ENCODE measurements around the gene NOL8.

NOL8 gene

DNA sequence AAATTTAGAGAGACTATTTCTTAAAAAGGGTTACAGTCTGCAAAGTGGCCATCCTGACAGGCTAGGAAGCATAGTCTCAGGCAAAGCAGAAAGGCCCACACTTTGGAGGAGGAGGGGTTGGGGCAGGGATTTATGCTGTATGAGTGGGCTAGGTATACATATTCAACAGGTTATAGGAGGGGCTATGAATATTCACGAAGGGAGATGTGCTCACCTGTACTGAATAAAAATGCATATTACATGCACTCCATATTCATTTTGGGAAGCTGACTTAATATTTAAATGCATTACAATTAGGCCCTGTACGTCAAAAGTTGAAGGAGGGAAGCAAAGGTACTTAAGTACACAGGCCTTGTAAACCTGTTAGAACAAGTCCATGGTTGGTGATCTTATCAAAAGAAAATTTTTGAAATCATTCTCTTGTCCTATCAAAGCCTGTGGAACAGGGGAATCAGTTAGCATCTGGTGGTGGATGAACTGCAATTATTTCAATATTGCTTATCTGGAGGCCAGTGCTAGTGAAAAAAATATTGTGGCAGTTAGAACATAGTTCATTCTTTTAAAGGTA is 2.2 kb upstream of the NOL8 start:
- ATAC-seq: no peak
- peak overlapping the region; percentile 98 for H3K27ac Mint-ChIP-seq

GRCh38 chr9:92325991-92326500 is 896 bp upstream of the NOL8 start:
- no peaks in the 10 kb centered on the region for H3K9me3 Mint-ChIP-seq
- ATAC-seq: no peak
- peak overlapping the region; percentile 98 for H3K27ac Mint-ChIP-seq

More for the DNA sequence above, 2.2 kb upstream of the NOL8 start:
- peak overlapping the region; percentile 96 for H3K4me3 Mint-ChIP-seq
- H3K9me3 Mint-ChIP-seq: no peaks in the 10 kb centered on the region
- peaks cover 37% of the 10 kb centered on the region for H3K4me1 Mint-ChIP-seq
- H3K27me3 Mint-ChIP-seq: no peaks in the 10 kb centered on the region
- DNase-seq: no peak
- peaks cover 23% of the 10 kb centered on the region for H3K36me3 Mint-ChIP-seq (ENCODE audit: low read depth)

GRCh38 chr9:92324889-92325268 is 271 bp downstream of the NOL8 start:
- H3K4me3 Mint-ChIP-seq: peak overlapping the region; percentile 96
- H3K9me3 Mint-ChIP-seq: no peaks in the 10 kb centered on the region
- ATAC-seq (peak; percentile 30), DNase-seq (no peak)
- peaks cover 37% of the 10 kb centered on the region for H3K36me3 Mint-ChIP-seq (ENCODE audit: low read depth)
- peaks cover 37% of the 10 kb centered on the region for H3K4me1 Mint-ChIP-seq
- H3K27me3 Mint-ChIP-seq: no peaks in the 10 kb centered on the region
- H3K27ac Mint-ChIP-seq: peak overlapping the region; percentile 98

More at GRCh38 chr9:92325991-92326500, 896 bp upstream of the NOL8 start:
- Mint-ChIP-seq H3K4me3 (peak overlapping the region; percentile 96), H3K36me3 (ENCODE audit: low read depth) (peaks cover 31% of the 10 kb centered on the region), H3K4me1 (peaks cover 37% of the 10 kb centered on the region), H3K27me3 (no peaks in the 10 kb centered on the region)
- DNase-seq: no peak

DNA sequence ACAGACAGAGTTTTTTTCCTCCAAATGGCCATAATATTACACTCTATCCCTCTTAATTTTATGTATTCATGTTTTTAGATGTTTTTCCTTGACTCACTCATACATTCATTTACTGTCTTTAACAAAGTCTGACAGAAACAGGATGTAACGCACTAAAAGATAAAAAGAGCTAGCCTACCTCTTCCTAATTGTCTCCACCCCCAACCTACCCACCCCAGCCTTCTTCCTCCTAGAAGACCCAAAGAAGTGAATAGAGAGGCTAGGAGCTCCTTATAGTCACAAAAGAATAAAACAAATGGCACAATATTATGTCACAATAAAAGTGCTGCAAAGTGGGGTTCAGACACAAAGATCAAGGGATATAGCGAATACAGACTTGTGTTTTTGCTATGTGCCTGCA is 719 bp downstream of the NOL8 start:
- Mint-ChIP-seq H3K36me3 (ENCODE audit: low read depth) (peaks cover 40% of the 10 kb centered on the region), H3K27ac (peak overlapping the region; percentile 98)
- no peak for DNase-seq

DNA sequence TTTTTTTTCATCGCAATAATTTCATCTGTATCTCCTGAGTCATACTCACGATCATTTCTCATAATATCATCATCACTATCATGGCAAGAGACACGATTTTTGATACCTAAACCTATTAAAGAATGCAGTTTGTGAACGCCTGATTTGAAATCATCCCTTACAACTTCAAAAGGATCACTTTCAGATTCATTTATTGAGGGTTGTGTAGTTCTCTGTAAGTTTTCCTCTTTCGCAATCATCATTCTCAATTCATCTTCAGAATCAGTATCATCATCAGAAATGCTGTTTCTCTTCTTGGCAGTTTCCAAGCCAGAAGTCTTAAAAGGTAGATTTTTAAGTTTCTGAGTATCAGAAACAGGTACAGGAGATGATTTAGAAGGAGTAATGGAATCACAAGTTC is 9.7 kb downstream of the NOL8 start:
- no peaks in the 10 kb centered on the region for H3K9me3 Mint-ChIP-seq
- no peaks in the 10 kb centered on the region for H3K27me3 Mint-ChIP-seq
- ATAC-seq (no peak), DNase-seq (no peak)
- no peak overlapping the region for H3K27ac Mint-ChIP-seq
- H3K4me3 Mint-ChIP-seq: no peak overlapping the region
- peaks cover 73% of the 10 kb centered on the region for H3K36me3 Mint-ChIP-seq (ENCODE audit: low read depth)
- peaks cover 22% of the 10 kb centered on the region for H3K4me1 Mint-ChIP-seq

More for the DNA sequence above, 719 bp downstream of the NOL8 start:
- H3K4me3 Mint-ChIP-seq: peak overlapping the region; percentile 96
- no peaks in the 10 kb centered on the region for H3K27me3 Mint-ChIP-seq
- no peak for ATAC-seq
- H3K9me3 Mint-ChIP-seq: no peaks in the 10 kb centered on the region
- peaks cover 36% of the 10 kb centered on the region for H3K4me1 Mint-ChIP-seq

- Mint-ChIP-seq H3K4me3 (no peak overlapping the region), H3K27me3 (no peaks in the 10 kb centered on the region)
Measured at GRCh38 chr9:92313624-92314012, 11.5 kb downstream of the NOL8 start.

DNA sequence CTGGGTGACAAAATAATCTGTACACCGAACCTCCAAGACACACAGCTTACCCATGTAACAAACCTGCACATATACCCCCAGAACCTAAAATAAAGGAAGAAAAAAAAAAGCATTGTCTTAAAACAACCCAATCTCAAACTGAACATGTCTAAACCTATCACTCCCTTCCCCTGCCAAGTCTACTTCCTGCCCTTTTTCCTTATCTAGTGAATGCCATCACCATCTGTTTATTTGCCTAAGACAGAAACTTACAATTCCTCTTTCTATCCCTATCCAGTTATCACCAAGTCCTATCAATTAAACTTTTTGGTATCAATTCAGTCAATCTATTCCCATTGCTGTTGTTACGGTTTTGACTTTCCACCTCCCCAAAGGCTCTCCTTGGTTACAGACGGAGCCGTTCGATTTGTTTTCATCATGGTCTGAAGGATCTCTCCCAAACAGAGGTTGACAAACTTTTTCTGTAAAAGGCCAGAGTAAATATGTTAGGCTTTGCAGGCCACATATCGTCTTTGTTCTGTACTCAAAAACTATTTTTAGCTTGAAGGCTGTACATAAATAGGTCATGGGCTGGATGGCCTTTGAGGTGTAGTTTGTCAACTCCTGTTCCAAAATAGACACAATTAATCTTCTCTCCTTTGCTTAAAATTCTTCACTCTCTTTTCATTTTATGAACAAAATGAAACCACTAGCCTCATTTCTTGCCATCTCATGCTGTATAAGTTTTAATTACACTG is 12.1 kb downstream of the NOL8 start:
- Mint-ChIP-seq H3K9me3 (no peaks in the 10 kb centered on the region), H3K4me1 (peaks cover 22% of the 10 kb centered on the region), H3K27ac (peak overlapping the region; percentile 25), H3K27me3 (no peaks in the 10 kb centered on the region), H3K4me3 (no peak overlapping the region), H3K36me3 (ENCODE audit: low read depth) (peaks cover 76% of the 10 kb centered on the region)
- ATAC-seq (no peak), DNase-seq (no peak)

More at GRCh38 chr9:92313624-92314012, 11.5 kb downstream of the NOL8 start:
- H3K36me3 Mint-ChIP-seq (ENCODE audit: low read depth): peaks cover 76% of the 10 kb centered on the region
- no peaks in the 10 kb centered on the region for H3K9me3 Mint-ChIP-seq
- DNase-seq (no peak), ATAC-seq (no peak)
- peaks cover 22% of the 10 kb centered on the region for H3K4me1 Mint-ChIP-seq
- peak overlapping the region; percentile 25 for H3K27ac Mint-ChIP-seq

- Mint-ChIP-seq H3K36me3 (ENCODE audit: low read depth) (peaks cover 73% of the 10 kb centered on the region), H3K27me3 (no peaks in the 10 kb centered on the region), H3K4me1 (peaks cover 22% of the 10 kb centered on the region), H3K27ac (no peak overlapping the region), H3K9me3 (no peaks in the 10 kb centered on the region), H3K4me3 (no peak overlapping the region)
- no peak for ATAC-seq
- DNase-seq: no peak
Measured at GRCh38 chr9:92310562-92310961, 14.6 kb downstream of the NOL8 start.

- no peaks in the 10 kb centered on the region for H3K27me3 Mint-ChIP-seq
- no peaks in the 10 kb centered on the region for H3K9me3 Mint-ChIP-seq
- ATAC-seq: no peak
- no peak for DNase-seq
- H3K27ac Mint-ChIP-seq: no peak overlapping the region
- H3K4me3 Mint-ChIP-seq: no peak overlapping the region
- peaks cover 10% of the 10 kb centered on the region for H3K4me1 Mint-ChIP-seq
- peaks cover 68% of the 10 kb centered on the region for H3K36me3 Mint-ChIP-seq (ENCODE audit: low read depth)
Measured at GRCh38 chr9:92308893-92309292, 16.3 kb downstream of the NOL8 start.

GRCh38 chr9:92300936-92301335 is 24.2 kb downstream of the NOL8 start:
- Mint-ChIP-seq H3K27ac (no peak overlapping the region), H3K36me3 (ENCODE audit: low read depth) (peaks cover 67% of the 10 kb centered on the region), H3K4me3 (no peak overlapping the region)

GRCh38 chr9:92299116-92299515 is 26.0 kb downstream of the NOL8 start:
- H3K27ac Mint-ChIP-seq: peak overlapping the region; percentile 61
- H3K4me3 Mint-ChIP-seq: no peak overlapping the region
- H3K9me3 Mint-ChIP-seq: no peaks in the 10 kb centered on the region
- DNase-seq (no peak), ATAC-seq (no peak)
- H3K4me1 Mint-ChIP-seq: peaks cover 28% of the 10 kb centered on the region
- H3K27me3 Mint-ChIP-seq: no peaks in the 10 kb centered on the region
- peaks cover 61% of the 10 kb centered on the region for H3K36me3 Mint-ChIP-seq (ENCODE audit: low read depth)

More at GRCh38 chr9:92300936-92301335, 24.2 kb downstream of the NOL8 start:
- ATAC-seq: no peak
- peaks cover 16% of the 10 kb centered on the region for H3K4me1 Mint-ChIP-seq
- no peak for DNase-seq
- no peaks in the 10 kb centered on the region for H3K27me3 Mint-ChIP-seq
- H3K9me3 Mint-ChIP-seq: no peaks in the 10 kb centered on the region

- Mint-ChIP-seq H3K36me3 (ENCODE audit: low read depth) (peaks cover 56% of the 10 kb centered on the region), H3K9me3 (no peaks in the 10 kb centered on the region), H3K27ac (peak overlapping the region; percentile 53), H3K27me3 (peaks cover 2% of the 10 kb centered on the region), H3K4me3 (no peak overlapping the region), H3K4me1 (peaks cover 34% of the 10 kb centered on the region)
- DNase-seq (no peak), ATAC-seq (no peak)
Measured at GRCh38 chr9:92298036-92298435, 27.1 kb downstream of the NOL8 start.

DNA sequence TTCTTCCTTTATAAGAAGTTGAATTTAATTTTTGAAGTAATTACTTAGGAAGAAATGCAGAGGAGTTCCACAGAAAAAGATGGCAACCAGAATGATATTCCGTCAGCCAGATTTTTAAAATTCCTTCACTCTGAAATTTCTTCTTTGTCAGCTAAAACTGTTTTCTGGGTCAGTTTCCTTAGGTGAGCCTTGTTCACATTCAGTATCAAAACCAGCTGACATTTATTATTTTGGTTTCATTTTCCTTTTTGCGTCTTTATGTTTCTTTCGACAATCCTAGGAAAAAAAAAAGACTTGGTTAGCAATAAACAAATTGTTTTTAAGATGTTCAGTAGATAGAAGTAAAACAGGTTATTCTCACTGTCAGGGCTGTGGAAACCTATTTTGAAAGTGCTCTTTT is 27.5 kb downstream of the NOL8 start:
- Mint-ChIP-seq H3K9me3 (no peaks in the 10 kb centered on the region), H3K4me3 (no peak overlapping the region), H3K27me3 (peaks cover 2% of the 10 kb centered on the region), H3K4me1 (peaks cover 38% of the 10 kb centered on the region), H3K36me3 (ENCODE audit: low read depth) (peaks cover 57% of the 10 kb centered on the region), H3K27ac (peak overlapping the region; percentile 53)
- DNase-seq (no peak), ATAC-seq (no peak)

- no peak overlapping the region for H3K4me3 Mint-ChIP-seq
- H3K27me3 Mint-ChIP-seq: peaks cover 2% of the 10 kb centered on the region
- peak overlapping the region; percentile 57 for H3K27ac Mint-ChIP-seq
- H3K4me1 Mint-ChIP-seq: peaks cover 54% of the 10 kb centered on the region
- DNase-seq (no peak), ATAC-seq (no peak)
- no peaks in the 10 kb centered on the region for H3K9me3 Mint-ChIP-seq
- H3K36me3 Mint-ChIP-seq (ENCODE audit: low read depth): peaks cover 59% of the 10 kb centered on the region
Measured at GRCh38 chr9:92295827-92296258, 29.3 kb downstream of the NOL8 start.

DNA sequence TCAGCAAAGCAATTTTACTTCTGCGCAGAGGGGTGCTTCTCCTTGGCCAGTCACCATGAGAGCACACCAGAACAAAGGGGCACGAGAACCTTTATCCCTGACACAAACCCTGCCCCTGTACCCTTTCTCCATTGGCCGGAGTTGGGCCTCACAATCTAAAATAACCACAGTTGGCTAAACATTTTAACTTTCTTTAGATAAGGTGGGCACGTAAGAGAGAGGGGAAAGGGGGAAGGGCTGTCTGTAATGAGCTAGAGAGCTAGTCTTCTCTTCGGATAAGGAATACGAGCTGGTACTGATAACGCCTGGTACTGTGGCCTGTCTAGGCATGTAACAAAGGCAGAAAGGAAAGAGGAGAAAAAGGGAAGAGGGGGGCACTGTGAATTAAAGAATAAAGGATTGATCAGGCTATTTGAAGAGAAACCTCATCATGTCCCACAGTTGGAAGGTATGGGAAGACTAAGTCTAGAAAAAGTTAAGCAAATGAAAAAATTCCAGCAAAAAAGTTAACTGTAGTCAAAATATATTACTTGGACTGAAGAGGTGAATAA is 29.8 kb downstream of the NOL8 start:
- ATAC-seq: no peak
- DNase-seq: no peak
- Mint-ChIP-seq H3K9me3 (no peaks in the 10 kb centered on the region), H3K27me3 (peaks cover 2% of the 10 kb centered on the region), H3K4me3 (peak overlapping the region; percentile 96), H3K36me3 (ENCODE audit: low read depth) (peaks cover 59% of the 10 kb centered on the region), H3K27ac (peak overlapping the region; percentile 57), H3K4me1 (peaks cover 58% of the 10 kb centered on the region)

All from activated naive CD8-positive, alpha-beta T cell treated with anti-CD3 and anti-CD28 coated beads, Interleukin-2, amount 50 U/mL, for 24 hours (primary cell).